K562 (cell line): Measurements from ENCODE around the gene GFOD1. TPM values are rescaled to one million over a fixed set of nuclear protein-coding genes. Genes with fewer than 3 reads are reported as not detected.

Experiments
- ATAC-seq: fragments of 200-7000 bp; cut with Tn5 transposase; 3 replicates; pipeline ENCODE4 v1.9.1; 2020; ENCODE audit warnings: moderate library complexity
- BruUV-seq: library from RNA; stranded (reverse); fragments of 400-500 nt; replicated peaks from 2 replicates; lab custom pipeline; 2021; lab: Mats Ljungman, UMichigan
- CTCF ChIA-PET: fragments of 300-600 bp; formaldehyde crosslinking; extraction: SDS; loops from one replicate; lab custom pipeline; 2021; ENCODE audit warnings: low intra/inter-chr PET ratio; lab: Yijun Ruan, JAX
- POLR2A ChIA-PET: fragments of 300-600, 350-650 bp; sonication (Branson Sonifier 250); formaldehyde crosslinking; extraction: SDS; loops from one replicate; lab custom pipeline; 2021; ENCODE audit warnings: antibody characterized with exemption, inconsistent platforms; lab: Yijun Ruan, JAX
- DNase-seq, 4 experiments: peaks; one replicate each; pipeline versions ENCODE4 v3.0.0 to v3.0.0-alpha.2; 2011 to 2018; ENCODE audit warnings: low spot score in 3 of 4, mixed read lengths in 3 of 4; ENCODE audit errors: extremely low read depth in 1 of 4
- FAIRE-seq: peaks from 2 replicates; lab custom pipeline; 2011; peaks lifted over from hg19 to GRCh38; lab: Jason Lieb, UNC
- H2AFZ ChIP-seq: 2 replicates; pipeline ENCODE4 v1.6.0; 2011; ENCODE audit warnings: low read depth, low read length, control low read depth, inconsistent platforms
- H3K27ac ChIP-seq: fragments of 200-600 bp; 3 replicates; pipeline ENCODE4 v1.8.0; 2011; ENCODE audit warnings: low read depth, mild to moderate bottlenecking, control low read depth, inconsistent platforms, low read length, moderate library complexity, mixed read lengths; ENCODE audit errors: extremely low read depth
- H3K27me3 ChIP-seq, 2 experiments: fragments of 300-600 bp in 1 of 2; 2 replicates in 1 of 2; 3 replicates in 1 of 2; pipeline versions ENCODE4 v1.6.0 to v1.8.0; 2011; ENCODE audit warnings: inconsistent platforms in 2 of 2, low read length in 2 of 2, mild to moderate bottlenecking in 1 of 2, mixed read lengths in 1 of 2, moderate library complexity in 1 of 2; ENCODE audit not compliant: control insufficient read depth in 2 of 2, insufficient read depth in 2 of 2
- H3K36me3 ChIP-seq: fragments of 300-600 bp; 3 replicates; pipeline ENCODE4 v1.8.0; 2011; ENCODE audit warnings: mild to moderate bottlenecking, low read length, inconsistent platforms; ENCODE audit not compliant: control insufficient read depth, insufficient read depth
- H3K4me1 ChIP-seq, 2 experiments: fragments of 200-600 bp in 1 of 2; replicated peaks in 1 of 2; 2 replicates in 1 of 2; 3 replicates in 1 of 2; pipeline versions ENCODE4 v1.5.1 to v1.8.0; 2011; ENCODE audit warnings: inconsistent platforms in 2 of 2, low read length in 2 of 2, mild to moderate bottlenecking in 1 of 2, mixed read lengths in 1 of 2, moderate library complexity in 1 of 2; ENCODE audit not compliant: control insufficient read depth in 2 of 2, insufficient read depth in 2 of 2
- H3K4me2 ChIP-seq: 2 replicates; pipeline ENCODE4 v1.6.1; 2011; ENCODE audit warnings: low read length, control low read depth, inconsistent platforms, mixed read lengths; ENCODE audit not compliant: insufficient read depth
- H3K4me3 ChIP-seq: fragments of 200-600 bp; sonication (generic), shearing (Covaris generic); 2 replicates; pipeline ENCODE4 v1.5.1; 2016; ENCODE audit warnings: control low read depth, inconsistent platforms
- H3K79me2 ChIP-seq: fragments of 200-600 bp; 3 replicates; pipeline ENCODE4 v1.8.0; 2011; ENCODE audit warnings: low read length, inconsistent platforms; ENCODE audit not compliant: control insufficient read depth, insufficient read depth
- H3K9ac ChIP-seq, 2 experiments: 2 replicates each; pipeline versions ENCODE4 v1.6.0 to v1.6.1; 2011; ENCODE audit warnings: low read depth in 2 of 2, low read length in 2 of 2, control low read depth in 1 of 2, inconsistent platforms in 1 of 2, mild to moderate bottlenecking in 1 of 2, mixed read lengths in 1 of 2; ENCODE audit not compliant: insufficient read depth in 1 of 2
- H3K9me1 ChIP-seq: one replicate; pipeline ENCODE4 v1.6.0; 2011; ENCODE audit warnings: inconsistent platforms, mild to moderate bottlenecking, low read length, moderate library complexity; ENCODE audit not compliant: control insufficient read depth, insufficient read depth
- H3K9me3 ChIP-seq: replicated peaks from 2 replicates; pipeline ENCODE4 v1.5.1; 2011; ENCODE audit warnings: low read depth, low read length, inconsistent platforms; ENCODE audit not compliant: control insufficient read depth, insufficient read depth
- H4K20me1 ChIP-seq: replicated peaks from 2 replicates; pipeline ENCODE4 v1.6.1; 2011; ENCODE audit warnings: low read length, inconsistent platforms, mixed read lengths; ENCODE audit not compliant: control insufficient read depth, insufficient read depth
- CBX8 ChIP-seq: fragments of 200-600 bp; sonication (generic); IDR thresholded peaks from 2 replicates; pipeline ENCODE4 v1.6.1; 2012; ENCODE audit warnings: borderline replicate concordance, mixed run types, low read depth, mild to moderate bottlenecking, moderate library complexity, mixed read lengths, low read length, control low read depth, inconsistent platforms; ENCODE audit not compliant: poor library complexity, severe bottlenecking; ENCODE audit errors: extremely low read depth
- CREB1 ChIP-seq, 2 experiments: sonication (generic) in 1 of 2; formaldehyde crosslinking in 1 of 2; IDR thresholded peaks; 2 replicates each; pipeline versions ENCODE4 v1.6.1 to v1.8.0; 2012 to 2022; ENCODE audit warnings: inconsistent platforms in 1 of 2, mild to moderate bottlenecking in 1 of 2, missing genetic modification reagents in 1 of 2, moderate library complexity in 1 of 2
- PCBP2 ChIP-seq: fragments of 200-400 bp; formaldehyde crosslinking; IDR thresholded peaks from 2 replicates; pipeline ENCODE4 v1.6.1; 2018; ENCODE audit warnings: low read length, low read depth, mild to moderate bottlenecking, moderate library complexity; ENCODE audit not compliant: poor library complexity, severe bottlenecking
- TEAD2 ChIP-seq: fragments of 450-650 bp; IDR thresholded peaks from 2 replicates; pipeline ENCODE4 v1.6.1; 2016; ENCODE audit warnings: missing genetic modification characterization, control low read depth, missing compliant biosample characterization
- THRAP3 ChIP-seq: fragments of 450-650 bp; IDR thresholded peaks from 2 replicates; pipeline ENCODE4 v1.6.1; 2016; ENCODE audit warnings: mild to moderate bottlenecking, inconsistent platforms, borderline replicate concordance
- U2AF1 ChIP-seq: fragments of 200-400 bp; formaldehyde crosslinking; optimal IDR thresholded peaks from 2 replicates; pipeline ENCODE3; 2017; ENCODE audit warnings: mild to moderate bottlenecking, low read depth, low read length, moderate library complexity
- ZBTB34 ChIP-seq: fragments of 250-450 bp; sonication (Bioruptor Pico); IDR thresholded peaks from 2 replicates; pipeline ENCODE4 v1.8.0; 2021; ENCODE audit warnings: mild to moderate bottlenecking, moderate library complexity
- ZNF280A ChIP-seq: fragments of 450-650 bp; IDR thresholded peaks from 2 replicates; pipeline ENCODE4 v1.6.1; 2018; ENCODE audit warnings: mild to moderate bottlenecking, low read depth; ENCODE audit not compliant: partially characterized antibody
- ZNF398 ChIP-seq: fragments of 250-450 bp; sonication (Bioruptor Pico); IDR thresholded peaks from 2 replicates; pipeline ENCODE4 v1.8.0; 2021; ENCODE audit warnings: moderate library complexity, mild to moderate bottlenecking, inconsistent platforms
- ZNF644 ChIP-seq: fragments of 200-800 bp; sonication (Bioruptor generic); IDR thresholded peaks from 2 replicates; pipeline ENCODE4 v1.6.1; 2016; ENCODE audit warnings: low read depth, missing genetic modification characterization, missing compliant biosample characterization
- WGBS: fragments of 100-300 bp; shearing (Covaris generic); methylation state at CpG from one replicate; pipeline ENCODE4 v1.1.6; 2016; ENCODE audit warnings: low coverage, mixed read lengths; ENCODE audit not compliant: insufficient coverage; ENCODE audit errors: missing lambda C conversion rate; 5-methylcytosine and 5-hydroxymethylcytosine counted together
- in situ Hi-C: fragments of 300-500 bp; cut with MboI; formaldehyde crosslinking; loops from 4 replicates; pipeline ENCODE4 v1.15.0; 2018; ENCODE audit warnings: inconsistent platforms, mixed read lengths
- intact Hi-C: fragments of 100-400 bp; cut with micrococcal nuclease; formaldehyde crosslinking; loops from 2 replicates; pipeline ENCODE4 v1.14.2; 2022
- polyA plus RNA-seq, 8 experiments: library from polyadenylated mRNA; depleted of rRNA in 4 of 8; stranded (reverse) in 5 of 8; unstranded in 3 of 8; fragments of >200 nt; fragmentation: Nextera tagmentation in 2 of 8; fragmentation: Illumina TruSeq in 1 of 8; extraction: Ambion mirVana in 2 of 8; extraction: Trizol in 1 of 8; gene quantifications; 2 replicates each; pipeline versions ENCODE4 v1.2.1 to v1.2.3, GENCODE V29; 2011 to 2014; ENCODE audit warnings: inconsistent platforms in 1 of 8, missing spikeins in 1 of 8
- total RNA-seq, 7 experiments: library from RNA; depleted of rRNA in 6 of 7; stranded (reverse); fragments of >200 nt in 6 of 7; fragmentation: Illumina TruSeq in 2 of 7; extraction: Trizol in 2 of 7; gene quantifications; 2 replicates each; pipeline versions ENCODE4 v1.2.1 to v1.2.3, GENCODE V29; 2011 to 2021; ENCODE audit warnings: low replicate concordance in 1 of 7
- TF ChIP-seq, protein P1 (sequence below): fragments of 250-450 bp; sonication (Bioruptor Pico); IDR thresholded peaks from 2 replicates; pipeline ENCODE4 v1.5.0; 2021; ENCODE audit warnings: mild to moderate bottlenecking, borderline replicate concordance

Gene GFOD1
- total and polyA plus RNA-seq, 9 of the 15 experiments (the other 6 are each of a cell fraction or from before 2014, with no cell fraction given) = 3.8 to 12.0 (median 8.2) TPM

- no peak overlapping the region for H3K4me3 ChIP-seq
- H3K36me3 ChIP-seq = no peaks in the 10 kb centered on the region
- ChIA-PET CTCF (no interaction called here), POLR2A (interaction anchor here (0.6 to 0.7 kb wide), 3 partner anchors 22 to 228 kb away, joined by 3 read pairs; no protein-coding TSS in a partner anchor)
- H3K27me3 ChIP-seq = no peaks in the 10 kb centered on the region
- no peaks in the 10 kb centered on the region for H3K9me1 ChIP-seq
- peak overlapping the region; percentile 50; the same call in 2 of the 3 replicates for H3K27ac ChIP-seq
- peak overlapping the region; percentile 35; the same call in 1 of the 2 replicates for H2AFZ ChIP-seq
- 40% methylated on average over 6 of the region's 6 CpGs for WGBS
- intact Hi-C loops = no loop called here
- peak; percentile 85 for FAIRE-seq
- H3K9ac ChIP-seq = peak overlapping the region in 1 of 2 experiments; percentile 46; a peak in 1 of 4 replicates
- BruUV-seq = no TSS peak
- H3K79me2 ChIP-seq = no peaks in the 10 kb centered on the region
- H3K4me2 ChIP-seq = peak overlapping the region; percentile 36; the same call in 1 of the 2 replicates
- peak in 2 of 4 experiments; percentile 65 to 78 for DNase-seq
- in situ Hi-C loops = no loop called here
- H3K9me3 ChIP-seq = no peaks in the 10 kb centered on the region
- peaks cover 16 to 39% of the 10 kb centered on the region in 2 experiments for H3K4me1 ChIP-seq
- no peaks in the 10 kb centered on the region for H4K20me1 ChIP-seq
- peak; percentile 77 for ATAC-seq
- TF ChIP-seq ZNF280A (no peak), ZNF398 (CRISPR knock-in tag) (no peak), PCBP2 (no peak), TEAD2 (tag) (no peak), U2AF1 (no peak), CBX8 (no peak), CREB1 (IDR thresholded peaks at IDR 0.05) (no peak), CREB1 (CRISPR knock-in tag; IDR thresholded peaks at IDR 0.05) (no peak), ZBTB34 (no peak), ZNF644 (tag) (no peak), THRAP3 (no peak)
- TF ChIP-seq, protein P1, sequence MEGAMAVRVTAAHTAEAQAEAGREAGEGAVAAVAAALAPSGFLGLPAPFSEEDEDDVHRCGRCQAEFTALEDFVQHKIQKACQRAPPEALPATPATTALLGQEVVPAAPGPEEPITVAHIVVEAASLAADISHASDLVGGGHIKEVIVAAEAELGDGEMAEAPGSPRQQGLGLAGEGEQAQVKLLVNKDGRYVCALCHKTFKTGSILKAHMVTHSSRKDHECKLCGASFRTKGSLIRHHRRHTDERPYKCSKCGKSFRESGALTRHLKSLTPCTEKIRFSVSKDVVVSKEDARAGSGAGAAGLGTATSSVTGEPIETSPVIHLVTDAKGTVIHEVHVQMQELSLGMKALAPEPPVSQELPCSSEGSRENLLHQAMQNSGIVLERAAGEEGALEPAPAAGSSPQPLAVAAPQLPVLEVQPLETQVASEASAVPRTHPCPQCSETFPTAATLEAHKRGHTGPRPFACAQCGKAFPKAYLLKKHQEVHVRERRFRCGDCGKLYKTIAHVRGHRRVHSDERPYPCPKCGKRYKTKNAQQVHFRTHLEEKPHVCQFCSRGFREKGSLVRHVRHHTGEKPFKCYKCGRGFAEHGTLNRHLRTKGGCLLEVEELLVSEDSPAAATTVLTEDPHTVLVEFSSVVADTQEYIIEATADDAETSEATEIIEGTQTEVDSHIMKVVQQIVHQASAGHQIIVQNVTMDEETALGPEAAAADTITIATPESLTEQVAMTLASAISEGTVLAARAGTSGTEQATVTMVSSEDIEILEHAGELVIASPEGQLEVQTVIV (CRISPR knock-in tag) = no peak
These were observed 126.5 kb downstream of the GFOD1 start for GRCh38 chr6:13360671-13361540.
